GM21526 (cell line): Measurements from ENCODE around the gene UBR3.
A peak's percentile ranks its signal among the peaks of the same experiment; 100 is the strongest.

Source experiments
- ATAC-seq: cut with Tn5 transposase; IDR thresholded peaks from one replicate; pipeline ENCODE4 v1.9.1; 2021; ENCODE audit warnings: moderate library complexity; ENCODE audit not compliant: unreplicated experiment, low FRiP score

Gene UBR3

DNA sequence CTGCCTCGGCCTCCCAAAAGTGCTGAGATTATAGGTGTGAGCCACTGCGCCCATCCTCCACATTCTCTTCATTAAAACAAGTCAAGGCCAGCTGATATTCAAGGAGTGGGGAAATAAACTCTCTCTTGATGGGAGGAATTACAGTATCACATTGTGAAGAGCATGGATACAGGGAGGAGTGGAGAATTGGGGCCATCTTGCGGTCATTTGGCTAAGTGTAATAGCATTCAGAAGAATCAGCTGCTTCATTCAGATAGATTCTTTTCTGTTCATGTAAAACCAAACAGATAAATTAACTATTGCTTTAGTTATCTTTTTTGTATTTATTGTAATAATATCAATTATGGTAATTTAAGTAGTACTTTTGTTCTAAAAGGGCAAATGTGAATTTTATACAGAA is 156.3 kb downstream of the UBR3 start:
- no peak for ATAC-seq

DNA sequence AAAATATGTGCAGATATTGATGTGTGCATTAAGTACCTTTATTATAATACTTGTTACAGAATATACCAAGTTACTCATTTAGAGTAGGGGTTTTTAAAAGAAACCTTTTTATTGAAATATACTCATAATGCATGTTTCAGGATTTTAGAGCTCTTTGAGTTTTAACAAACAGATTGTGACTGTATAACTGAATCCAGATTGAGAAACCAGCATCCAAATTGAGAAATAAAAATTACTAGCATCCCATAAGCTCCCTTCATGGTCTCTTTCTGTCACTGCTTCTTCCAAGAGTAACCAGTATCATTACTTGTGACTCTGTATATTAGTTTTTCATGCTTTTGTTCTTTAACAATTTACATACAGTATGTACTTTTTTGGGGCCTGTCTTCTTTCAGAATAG is 156.9 kb downstream of the UBR3 start:
- no peak for ATAC-seq

DNA sequence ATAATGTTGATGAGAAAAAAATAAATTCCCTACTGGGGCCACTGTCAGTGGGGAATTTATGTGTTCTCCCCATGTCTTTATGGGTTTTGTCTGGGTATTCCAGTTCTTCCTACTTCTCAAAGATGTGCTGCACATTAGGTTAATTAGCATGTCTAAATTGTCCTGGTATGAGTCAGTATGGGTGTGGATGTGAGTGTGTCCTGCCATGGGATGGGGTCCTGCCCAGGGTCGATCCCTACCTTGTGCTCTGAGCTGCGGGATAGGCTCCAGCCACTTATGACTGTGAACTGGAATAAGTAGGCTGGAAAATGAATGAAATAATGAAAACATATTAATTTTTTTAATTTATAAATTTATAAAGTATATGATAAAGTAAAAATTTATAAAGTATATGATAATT is 167.5 kb downstream of the UBR3 start:
- ATAC-seq, result no peak

DNA sequence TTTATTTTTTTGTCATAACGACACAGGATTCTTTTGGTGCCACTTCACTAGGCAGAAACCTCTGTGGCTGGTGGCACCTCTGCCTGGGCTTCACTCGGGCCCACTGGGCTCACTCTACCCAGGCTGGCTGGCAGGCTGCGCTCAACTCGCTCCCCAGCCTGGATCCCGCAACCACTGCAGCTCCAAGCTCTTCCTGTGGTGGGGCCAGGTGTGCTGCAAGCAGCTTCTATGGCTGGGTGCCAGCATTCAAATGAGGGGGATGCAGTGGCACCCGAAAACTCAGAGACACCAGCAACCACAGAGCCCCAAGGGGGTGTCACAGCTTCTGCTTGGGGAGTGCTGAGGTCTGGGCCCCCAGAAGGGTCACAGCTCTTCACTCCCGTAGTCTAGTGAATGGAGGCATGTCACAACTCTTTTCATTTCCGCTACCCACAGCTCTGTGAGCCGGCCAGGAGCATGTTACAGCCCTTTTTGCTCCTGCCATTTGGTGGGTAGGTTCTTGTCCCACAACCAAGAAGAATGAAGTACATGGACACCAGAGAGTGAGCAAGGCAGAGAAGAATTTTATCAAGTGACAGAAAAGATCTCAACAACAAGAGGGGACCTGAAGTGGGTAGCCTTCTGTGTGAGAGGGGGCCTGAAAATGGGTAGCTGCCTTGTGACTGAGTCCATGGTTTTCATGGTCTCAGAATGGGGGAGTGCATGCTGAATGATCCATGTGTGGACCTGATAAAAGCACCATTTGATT is 170.1 kb downstream of the UBR3 start:
- no peak for ATAC-seq

DNA sequence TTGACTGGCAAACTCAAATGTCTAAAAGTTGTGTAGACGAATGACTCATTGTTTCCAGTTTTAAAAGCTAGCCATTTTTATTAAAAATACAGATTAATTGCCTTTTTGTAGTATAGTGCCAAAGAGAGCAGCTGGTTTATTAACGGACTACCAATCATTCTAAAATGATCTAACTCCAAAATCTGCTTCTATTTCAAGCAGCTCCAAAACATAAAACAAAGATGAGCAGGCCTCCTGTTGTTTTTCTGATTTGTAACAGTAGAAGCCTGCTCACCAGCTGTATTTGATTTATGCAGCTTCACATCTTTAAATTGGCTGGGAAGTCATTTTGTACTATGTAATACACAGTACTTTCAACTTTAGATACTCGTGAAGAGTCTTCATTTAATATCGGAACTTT is 171.8 kb downstream of the UBR3 start:
- ATAC-seq, result no peak

DNA sequence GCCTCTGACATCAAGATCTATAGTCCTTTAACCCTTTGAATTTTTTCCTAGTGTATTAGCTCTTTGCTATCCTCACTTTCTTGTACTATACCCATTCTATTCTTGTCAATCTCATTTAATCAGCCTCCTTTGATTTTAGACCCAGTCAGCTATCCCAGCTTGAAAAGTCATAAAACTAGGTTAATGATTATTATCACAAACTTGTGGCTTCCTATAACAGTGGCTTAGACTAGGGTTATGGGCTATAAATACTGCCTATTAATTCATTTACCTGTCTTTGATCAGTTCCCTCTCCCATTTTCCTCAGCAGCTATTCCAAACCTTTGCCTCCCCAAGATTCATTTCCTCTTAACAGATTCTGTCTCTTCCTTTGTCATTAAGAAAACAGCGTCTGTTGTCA is 174.8 kb downstream of the UBR3 start:
- no peak for ATAC-seq

DNA sequence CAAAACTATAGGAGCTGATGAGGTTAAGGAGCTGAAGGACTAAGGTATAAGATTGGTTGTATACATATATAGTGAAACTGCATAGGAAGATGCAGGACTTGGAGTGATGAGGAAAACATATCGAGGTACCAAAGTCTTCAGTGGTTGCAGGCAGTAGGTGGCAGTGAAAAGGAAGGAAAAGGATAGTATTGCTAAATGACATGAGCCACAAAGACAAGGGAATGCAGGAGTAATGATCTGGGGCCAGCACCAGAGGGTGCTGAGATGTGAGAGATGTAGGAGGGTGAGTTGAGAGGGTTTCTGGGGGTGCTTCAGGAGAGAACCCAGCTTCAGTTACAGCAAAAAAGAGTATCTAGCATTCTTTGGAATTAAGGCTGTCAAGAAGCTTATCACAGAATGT is 178.4 kb downstream of the UBR3 start:
- no peak for ATAC-seq

DNA sequence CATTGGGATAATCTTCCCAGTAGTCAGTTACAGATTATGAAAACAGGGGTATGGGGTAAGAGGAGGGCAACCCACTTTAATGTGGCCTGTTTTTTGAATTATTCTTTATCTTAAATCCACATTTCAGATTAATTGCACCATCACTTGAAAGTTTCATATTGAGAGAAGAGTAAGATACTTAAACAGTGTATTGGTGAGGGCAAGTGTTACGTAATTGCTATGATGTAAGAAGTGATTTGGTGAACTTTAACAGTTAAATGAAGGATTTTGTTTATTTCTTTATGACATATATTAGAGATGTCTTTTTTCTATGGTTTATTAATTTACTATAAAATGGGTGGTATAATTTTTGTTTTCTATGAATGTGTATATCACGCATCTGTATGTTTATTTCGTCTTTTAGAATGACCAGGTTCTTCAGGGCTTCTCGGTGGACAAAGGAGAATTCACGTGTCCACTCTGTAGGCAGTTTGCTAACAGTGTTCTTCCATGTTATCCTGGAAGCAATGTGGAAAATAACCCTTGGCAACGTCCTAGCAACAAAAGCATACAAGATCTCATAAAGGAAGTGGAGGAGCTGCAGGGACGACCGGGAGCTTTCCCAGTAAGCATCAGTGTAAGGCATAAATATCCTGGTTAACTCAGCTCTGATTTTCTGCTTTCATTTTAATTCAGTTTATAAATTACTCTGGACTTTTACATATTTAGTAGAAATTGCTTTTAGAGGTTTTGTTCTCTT is 179.5 kb downstream of the UBR3 start:
- no peak for ATAC-seq

DNA sequence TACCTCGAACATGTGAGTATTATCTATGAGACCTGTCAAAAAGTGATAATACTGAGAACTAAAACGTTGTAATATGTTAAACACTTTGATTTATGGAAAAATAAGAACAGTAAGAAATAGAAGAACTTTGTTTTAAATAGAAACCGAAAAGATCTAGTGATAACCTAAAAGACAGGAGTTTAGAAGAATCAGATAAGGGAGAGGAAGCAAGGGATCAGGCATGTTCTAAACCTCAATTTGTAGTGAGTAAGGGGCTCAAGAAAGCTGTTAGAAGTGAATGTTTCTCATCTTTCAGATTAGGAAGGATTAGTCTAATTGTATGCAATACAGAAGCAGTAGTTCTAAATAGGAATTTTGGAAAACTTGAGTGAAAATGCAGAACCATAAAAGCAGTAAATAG is 182.0 kb downstream of the UBR3 start:
- ATAC-seq, result no peak

DNA sequence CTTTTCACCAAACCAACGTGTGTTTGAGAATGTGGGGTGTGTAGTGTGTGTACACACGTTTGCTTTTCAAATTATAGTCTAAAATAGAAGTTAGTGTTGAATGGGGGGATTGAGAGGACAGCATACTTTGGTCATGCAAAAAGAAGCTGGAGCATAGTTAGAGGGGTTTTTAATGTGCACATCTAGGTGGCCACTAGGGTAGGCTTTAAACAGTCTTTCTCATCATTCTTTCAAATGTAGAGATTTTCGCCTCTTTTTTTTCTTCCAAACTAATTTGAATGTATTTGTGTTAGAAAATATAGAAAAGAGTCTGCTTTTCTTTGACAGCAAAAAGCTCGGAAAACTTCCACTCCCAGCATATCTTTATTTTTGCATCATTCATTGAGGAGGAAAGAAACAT is 185.5 kb downstream of the UBR3 start:
- no peak for ATAC-seq

DNA sequence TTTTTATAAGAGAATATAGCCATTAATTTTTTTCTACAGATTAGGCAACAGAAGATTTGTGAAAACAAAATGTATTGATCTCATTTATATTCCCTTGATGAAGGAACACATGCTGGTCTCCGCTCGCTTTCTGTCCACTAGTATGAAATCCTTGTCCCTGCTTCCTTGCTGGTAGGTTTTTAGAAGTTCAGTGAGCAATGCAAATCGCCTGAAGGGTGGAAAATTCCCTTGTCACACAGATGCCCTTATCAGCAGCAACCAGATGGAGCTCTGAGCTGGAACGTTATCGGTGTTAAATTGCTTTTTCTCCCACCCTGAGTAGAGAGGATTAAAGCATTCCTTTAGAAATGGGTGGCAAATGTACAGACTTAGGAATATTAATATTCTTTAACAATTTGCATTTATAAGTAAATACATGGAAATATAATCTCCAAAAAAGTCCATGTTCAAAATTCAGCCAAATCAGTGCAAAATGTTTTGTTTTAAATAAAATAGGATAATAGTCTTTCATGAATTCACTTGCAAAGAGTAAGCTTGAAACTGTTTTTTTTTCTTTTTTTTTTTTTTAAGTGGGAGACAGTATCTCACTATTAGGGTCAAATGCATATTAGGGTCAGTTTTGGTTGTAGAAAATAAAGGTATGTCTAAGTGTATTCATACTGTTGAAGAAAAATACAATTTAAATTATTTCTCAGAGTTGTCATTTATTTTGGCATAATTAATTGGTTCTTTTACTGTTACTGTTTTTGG is 186.7 kb downstream of the UBR3 start:
- no peak for ATAC-seq

DNA sequence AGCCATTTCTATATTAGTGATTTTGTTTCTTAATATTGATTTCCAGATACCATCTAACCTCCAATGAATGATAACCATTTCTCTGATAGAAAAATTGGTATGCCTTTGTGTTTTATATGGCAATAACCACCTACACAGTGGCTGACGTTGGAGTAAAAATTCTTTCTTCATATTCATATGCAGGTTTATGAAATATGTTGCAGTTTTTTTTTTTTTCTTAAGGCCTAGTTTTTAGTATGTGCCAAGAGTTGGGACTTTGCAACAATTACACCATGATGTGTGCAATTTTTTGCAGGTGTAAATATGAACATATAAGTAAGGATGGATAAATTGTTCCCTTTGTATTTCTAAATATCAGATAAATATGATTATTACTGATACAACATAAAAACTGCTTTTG is 187.5 kb downstream of the UBR3 start:
- ATAC-seq, result no peak

DNA sequence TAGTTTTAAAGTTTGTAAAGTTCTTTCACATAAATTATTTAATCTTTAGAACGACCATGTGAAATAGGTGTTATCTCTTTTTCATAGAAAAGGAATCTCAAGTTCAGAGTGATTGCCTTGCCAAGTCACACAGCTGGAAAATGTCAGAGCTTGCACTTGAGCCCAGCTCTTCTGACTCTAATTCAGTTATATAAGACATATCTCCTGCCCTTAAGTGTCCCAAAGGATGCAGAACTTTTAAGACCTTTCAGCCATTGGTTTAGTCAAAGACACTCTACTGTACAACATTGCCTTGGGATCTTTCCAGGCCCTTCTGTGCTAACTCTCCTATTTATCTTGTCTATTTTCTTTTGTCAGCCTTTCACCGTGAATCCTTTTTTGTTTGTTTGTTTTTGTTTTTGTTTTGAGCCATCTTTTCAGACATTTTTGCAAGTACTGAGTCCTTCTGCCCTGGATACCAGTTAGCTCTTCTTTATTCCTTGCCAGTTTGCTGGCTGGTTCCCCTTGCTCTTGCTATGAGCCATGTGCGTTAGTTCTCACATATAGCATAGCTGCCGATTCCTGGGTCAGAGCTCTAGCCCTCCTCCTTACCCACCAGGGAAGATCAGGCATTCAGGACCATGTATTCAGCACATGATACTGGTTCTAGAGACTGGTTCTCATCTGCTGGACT is 190.7 kb downstream of the UBR3 start:
- no peak for ATAC-seq

DNA sequence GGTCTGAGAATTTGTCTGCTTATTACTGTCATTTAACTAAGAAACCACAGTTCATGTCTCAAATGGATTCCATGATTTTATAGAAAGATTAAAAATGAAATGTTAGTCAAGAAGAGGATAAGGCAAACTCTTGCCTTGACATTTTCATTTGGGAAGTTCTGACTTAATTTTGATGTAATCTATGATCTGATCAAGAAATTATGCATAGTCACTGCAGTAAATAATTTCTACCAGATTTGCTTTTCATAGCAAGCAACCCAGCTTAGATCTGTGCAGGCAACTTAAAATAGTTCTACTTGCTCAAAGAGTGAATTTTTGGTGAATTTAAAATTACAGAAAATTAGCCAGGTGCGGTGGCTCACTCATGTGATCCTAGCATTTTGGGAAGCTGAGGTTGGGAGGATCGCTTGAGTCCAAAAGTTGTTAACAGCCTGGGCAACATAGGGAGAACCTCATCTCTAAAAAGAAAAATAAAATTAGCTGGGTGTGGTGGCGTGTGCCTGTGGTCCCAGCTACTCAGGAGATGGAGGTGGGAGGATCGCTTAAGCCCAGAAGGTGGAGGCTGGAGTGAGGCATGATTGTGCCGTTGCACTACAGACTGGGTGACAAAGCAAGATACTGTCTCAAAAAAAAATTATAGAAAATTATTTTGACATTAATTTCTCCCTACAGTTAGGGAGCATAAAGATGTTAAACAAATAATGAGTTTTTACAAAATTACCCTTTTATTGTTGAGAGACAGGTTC is 192.0 kb downstream of the UBR3 start:
- no peak for ATAC-seq

DNA sequence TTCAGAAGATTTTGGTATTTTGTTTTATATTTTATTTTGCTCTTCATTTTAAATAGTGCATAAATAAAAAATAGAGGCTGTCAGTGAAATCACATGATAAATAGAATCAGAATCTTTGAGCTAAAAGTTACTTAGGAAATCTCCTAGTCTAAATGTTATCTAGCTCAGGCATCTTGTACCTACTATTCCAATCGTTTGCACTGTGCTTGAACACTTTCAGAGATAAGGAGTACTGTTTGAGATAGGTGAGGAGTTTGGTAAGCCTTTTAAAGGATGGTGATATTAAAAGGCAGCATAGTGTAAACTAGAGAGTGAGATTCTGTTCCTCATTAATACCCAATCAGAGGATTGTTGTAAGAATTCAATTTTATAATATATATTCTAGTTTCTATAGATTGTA is 193.5 kb downstream of the UBR3 start:
- no peak for ATAC-seq

DNA sequence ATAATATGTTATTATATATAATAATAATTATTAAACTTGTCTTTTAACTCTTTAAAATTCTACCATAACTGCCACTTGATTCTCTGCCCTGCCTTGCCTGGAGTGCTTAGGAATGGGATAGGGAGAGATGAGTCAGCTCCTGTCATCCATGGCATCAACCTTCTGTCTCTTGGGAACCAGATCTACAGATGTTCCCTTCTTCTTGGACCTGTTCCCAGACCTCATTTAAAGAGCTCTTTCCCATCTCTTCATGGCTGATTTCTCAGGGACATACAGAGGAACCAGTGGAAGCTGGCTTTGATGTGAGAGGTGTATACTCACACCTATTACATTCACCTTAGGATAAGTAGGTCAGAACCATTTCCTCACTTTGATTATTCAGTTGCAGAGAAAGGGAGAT is 195.4 kb downstream of the UBR3 start:
- ATAC-seq, result no peak

DNA sequence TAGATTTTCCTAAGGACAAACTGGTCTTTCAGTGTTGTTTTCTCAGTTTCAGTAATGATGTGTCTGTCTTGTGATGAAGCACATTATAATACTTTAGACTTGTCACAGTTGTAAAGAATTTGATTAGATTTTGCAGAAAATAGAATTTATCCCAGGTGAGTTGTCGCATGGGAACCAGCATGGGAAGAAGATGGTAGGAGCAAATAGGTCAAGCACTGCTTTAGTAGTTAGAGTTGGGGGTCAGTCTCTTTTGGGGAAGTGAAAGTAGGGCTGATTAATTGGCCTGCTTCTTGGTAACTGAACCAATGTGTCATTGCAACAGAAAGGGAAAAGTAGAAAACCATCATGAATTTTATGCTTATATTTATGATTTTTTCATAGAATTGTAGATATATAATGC is 197.5 kb downstream of the UBR3 start:
- peak; percentile 61 for ATAC-seq

DNA sequence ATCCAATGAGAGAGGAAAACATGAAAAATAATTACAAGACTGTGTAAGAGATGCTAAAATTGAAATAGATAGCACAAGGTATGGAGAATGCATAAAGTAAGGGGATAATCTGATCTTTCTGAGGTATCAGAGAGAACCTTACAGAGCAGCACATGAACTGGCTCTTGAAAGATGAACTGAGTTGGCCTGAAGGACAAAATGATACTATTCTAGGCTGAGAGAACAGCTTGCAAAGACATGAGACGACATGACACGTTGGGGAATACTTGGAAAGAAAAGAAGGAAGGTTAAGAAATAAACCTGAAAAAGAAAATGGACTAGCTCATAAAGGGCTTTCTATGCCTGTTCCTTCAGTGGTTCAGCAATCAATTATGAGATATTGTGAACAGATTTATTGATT is 198.0 kb downstream of the UBR3 start:
- no peak for ATAC-seq

DNA sequence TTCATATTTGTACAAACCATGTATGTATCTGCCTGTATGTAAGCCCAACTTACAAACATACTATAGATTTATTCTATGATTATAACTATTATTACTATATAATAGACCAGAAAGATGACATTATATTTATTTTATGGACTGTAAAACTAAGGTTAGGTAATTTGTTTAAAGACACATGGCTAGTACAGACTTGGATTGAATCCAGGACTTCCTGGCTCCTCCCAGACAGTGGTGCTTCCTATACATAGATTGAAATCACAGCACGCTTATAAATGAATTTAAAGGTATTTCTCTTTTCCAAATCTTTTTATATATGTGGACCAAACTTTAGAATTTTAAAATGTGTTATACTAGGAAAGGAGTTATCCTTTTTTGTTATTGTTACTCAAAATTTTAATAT is 199.1 kb downstream of the UBR3 start:
- ATAC-seq, result no peak

DNA sequence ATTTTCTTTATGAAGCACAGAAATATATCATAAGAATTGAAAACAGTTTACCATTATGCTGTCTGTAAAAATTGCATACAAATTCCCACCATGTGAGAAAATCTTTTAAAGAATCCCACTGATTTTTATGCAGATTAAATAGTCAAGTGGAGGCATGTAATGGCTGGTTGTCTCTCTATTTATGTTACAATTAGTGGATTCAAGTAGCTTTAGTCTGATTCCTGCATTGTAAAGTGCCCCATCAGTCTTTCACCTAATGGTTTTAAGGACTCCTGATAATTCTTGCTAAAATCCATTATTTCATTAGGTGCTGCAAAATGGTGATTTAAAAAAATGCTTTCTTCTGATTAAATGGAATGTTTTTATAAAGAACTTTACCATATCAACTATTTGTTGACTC is 202.3 kb downstream of the UBR3 start:
- no peak for ATAC-seq
